ENCODE data around the gene NUP133.

Gene NUP133

GRCh38 chr1:229437443-229437842, 70.7 kb downstream of the NUP133 start:
- no peak overlapping the region for H3K9ac ChIP-seq (ENCODE audit: low read depth in 1 of 2, low read length in 2 of 2)
- H3K9me3 ChIP-seq (ENCODE audit: control insufficient read depth in 2 of 2, low read length in 2 of 2) = no peaks in the 10 kb centered on the region
- peaks cover 10 to 23% of the 10 kb centered on the region in 2 donors for H3K36me3 ChIP-seq (ENCODE audit: control insufficient read depth in 2 of 2, insufficient read depth in 2 of 2, low read length in 2 of 2)
- no peaks in the 10 kb centered on the region for H3K4me1 ChIP-seq (ENCODE audit: control insufficient read depth in 2 of 2, insufficient read depth in 2 of 2, low read length in 2 of 2)
- peaks cover 16 to 24% of the 10 kb centered on the region in 2 donors for H3K27me3 ChIP-seq (ENCODE audit: control insufficient read depth in 2 of 2, insufficient read depth in 2 of 2, low read length in 2 of 2)
- H3K4me3 ChIP-seq (ENCODE audit: low read length in 2 of 2) = no peak overlapping the region
- no peak overlapping the region for H3K27ac ChIP-seq (ENCODE audit: low read depth in 2 of 2, low read length in 2 of 2)

GRCh38 chr1:229436201-229436600, 71.9 kb downstream of the NUP133 start:
- H3K27me3 ChIP-seq (ENCODE audit: control insufficient read depth in 2 of 2, insufficient read depth in 2 of 2, low read length in 2 of 2) = peaks cover 25 to 33% of the 10 kb centered on the region in 2 donors
- H3K36me3 ChIP-seq (ENCODE audit: control insufficient read depth in 2 of 2, insufficient read depth in 2 of 2, low read length in 2 of 2) = peaks cover 3 to 13% of the 10 kb centered on the region in 2 donors
- H3K4me3 ChIP-seq (ENCODE audit: low read length in 2 of 2) = no peak overlapping the region
- H3K27ac ChIP-seq (ENCODE audit: low read depth in 2 of 2, low read length in 2 of 2) = no peak overlapping the region
- H3K9me3 ChIP-seq (ENCODE audit: control insufficient read depth in 2 of 2, low read length in 2 of 2) = no peaks in the 10 kb centered on the region
- H3K4me1 ChIP-seq (ENCODE audit: control insufficient read depth in 2 of 2, insufficient read depth in 2 of 2, low read length in 2 of 2) = peaks cover 0 to 4% of the 10 kb centered on the region in 2 donors
- no peak overlapping the region for H3K9ac ChIP-seq (ENCODE audit: low read depth in 1 of 2, low read length in 2 of 2)

GRCh38 chr1:229434641-229435051, 73.5 kb downstream of the NUP133 start:
- Histone ChIP-seq H3K4me1 (ENCODE audit: control insufficient read depth in 2 of 2, insufficient read depth in 2 of 2, low read length in 2 of 2) (peaks cover 0 to 4% of the 10 kb centered on the region in 2 donors), H3K36me3 (ENCODE audit: control insufficient read depth in 2 of 2, insufficient read depth in 2 of 2, low read length in 2 of 2) (peaks cover 0 to under 1% of the 10 kb centered on the region in 2 donors), H3K9me3 (ENCODE audit: control insufficient read depth in 2 of 2, low read length in 2 of 2) (no peaks in the 10 kb centered on the region), H3K27ac (ENCODE audit: low read depth in 2 of 2, low read length in 2 of 2) (no peak overlapping the region), H3K4me3 (ENCODE audit: low read length in 2 of 2) (no peak overlapping the region), H3K9ac (ENCODE audit: low read depth in 1 of 2, low read length in 2 of 2) (no peak overlapping the region), H3K27me3 (ENCODE audit: control insufficient read depth in 2 of 2, insufficient read depth in 2 of 2, low read length in 2 of 2) (peaks cover 37 to 46% of the 10 kb centered on the region in 2 donors)

- Histone ChIP-seq H3K36me3 (ENCODE audit: control insufficient read depth in 2 of 2, insufficient read depth in 2 of 2, low read length in 2 of 2) (no peaks in the 10 kb centered on the region), H3K27me3 (ENCODE audit: control insufficient read depth in 2 of 2, insufficient read depth in 2 of 2, low read length in 2 of 2) (peaks cover 37 to 49% of the 10 kb centered on the region in 2 donors), H3K4me3 (ENCODE audit: low read length in 2 of 2) (no peak within 1 kb of the TSS), H3K4me1 (ENCODE audit: control insufficient read depth in 2 of 2, insufficient read depth in 2 of 2, low read length in 2 of 2) (peaks cover 0 to 4% of the 10 kb centered on the region in 2 donors), H3K9ac (ENCODE audit: low read depth in 1 of 2, low read length in 2 of 2) (no peak within 1 kb of the TSS), H3K9me3 (ENCODE audit: control insufficient read depth in 2 of 2, low read length in 2 of 2) (no peaks in the 10 kb centered on the region), H3K27ac (ENCODE audit: low read depth in 2 of 2, low read length in 2 of 2) (no peak within 1 kb of the TSS)
These were observed 74.0 kb downstream of the NUP133 start, which contains the start of gene ACTA1 for GRCh38 chr1:229434005-229434640. TSS of gene ACTA1 (minus strand) at chr1:229434094. CDS start at chr1:229433115, 979 bp downstream.

GRCh38 chr1:229433364-229434004, 74.7 kb downstream of the NUP133 start:
- Histone ChIP-seq H3K4me1 (ENCODE audit: control insufficient read depth in 2 of 2, insufficient read depth in 2 of 2, low read length in 2 of 2) (peaks cover 0 to 4% of the 10 kb centered on the region in 2 donors), H3K9me3 (ENCODE audit: control insufficient read depth in 2 of 2, low read length in 2 of 2) (no peaks in the 10 kb centered on the region), H3K9ac (ENCODE audit: low read depth in 1 of 2, low read length in 2 of 2) (no peak overlapping the region), H3K27me3 (ENCODE audit: control insufficient read depth in 2 of 2, insufficient read depth in 2 of 2, low read length in 2 of 2) (peaks cover 37 to 49% of the 10 kb centered on the region in 2 donors), H3K36me3 (ENCODE audit: control insufficient read depth in 2 of 2, insufficient read depth in 2 of 2, low read length in 2 of 2) (no peaks in the 10 kb centered on the region), H3K27ac (ENCODE audit: low read depth in 2 of 2, low read length in 2 of 2) (no peak overlapping the region), H3K4me3 (ENCODE audit: low read length in 2 of 2) (no peak overlapping the region)

- Histone ChIP-seq H3K27me3 (ENCODE audit: control insufficient read depth in 2 of 2, insufficient read depth in 2 of 2, low read length in 2 of 2) (peaks cover 37 to 49% of the 10 kb centered on the region in 2 donors), H3K36me3 (ENCODE audit: control insufficient read depth in 2 of 2, insufficient read depth in 2 of 2, low read length in 2 of 2) (no peaks in the 10 kb centered on the region), H3K9me3 (ENCODE audit: control insufficient read depth in 2 of 2, low read length in 2 of 2) (no peaks in the 10 kb centered on the region), H3K4me1 (ENCODE audit: control insufficient read depth in 2 of 2, insufficient read depth in 2 of 2, low read length in 2 of 2) (peaks cover 0 to 4% of the 10 kb centered on the region in 2 donors), H3K9ac (ENCODE audit: low read depth in 1 of 2, low read length in 2 of 2) (no peak overlapping the region), H3K27ac (ENCODE audit: low read depth in 2 of 2, low read length in 2 of 2) (no peak overlapping the region), H3K4me3 (ENCODE audit: low read length in 2 of 2) (no peak overlapping the region)
These were observed 75.2 kb downstream of the NUP133 start for GRCh38 chr1:229432905-229433304.

- Histone ChIP-seq H3K36me3 (ENCODE audit: control insufficient read depth in 2 of 2, insufficient read depth in 2 of 2, low read length in 2 of 2) (no peaks in the 10 kb centered on the region), H3K4me1 (ENCODE audit: control insufficient read depth in 2 of 2, insufficient read depth in 2 of 2, low read length in 2 of 2) (peaks cover 0 to 4% of the 10 kb centered on the region in 2 donors), H3K27me3 (ENCODE audit: control insufficient read depth in 2 of 2, insufficient read depth in 2 of 2, low read length in 2 of 2) (peaks cover 37 to 49% of the 10 kb centered on the region in 2 donors), H3K9ac (ENCODE audit: low read depth in 1 of 2, low read length in 2 of 2) (no peak overlapping the region), H3K9me3 (ENCODE audit: control insufficient read depth in 2 of 2, low read length in 2 of 2) (no peaks in the 10 kb centered on the region), H3K4me3 (ENCODE audit: low read length in 2 of 2) (no peak overlapping the region), H3K27ac (ENCODE audit: low read depth in 2 of 2, low read length in 2 of 2) (no peak overlapping the region)
These were observed 76.1 kb downstream of the NUP133 start for GRCh38 chr1:229432116-229432461.

- Histone ChIP-seq H3K9ac (ENCODE audit: low read depth in 1 of 2, low read length in 2 of 2) (no peak overlapping the region), H3K27ac (ENCODE audit: low read depth in 2 of 2, low read length in 2 of 2) (no peak overlapping the region), H3K27me3 (ENCODE audit: control insufficient read depth in 2 of 2, insufficient read depth in 2 of 2, low read length in 2 of 2) (peaks cover 37 to 53% of the 10 kb centered on the region in 2 donors), H3K36me3 (ENCODE audit: control insufficient read depth in 2 of 2, insufficient read depth in 2 of 2, low read length in 2 of 2) (no peaks in the 10 kb centered on the region), H3K4me1 (ENCODE audit: control insufficient read depth in 2 of 2, insufficient read depth in 2 of 2, low read length in 2 of 2) (peaks cover 0 to 4% of the 10 kb centered on the region in 2 donors), H3K9me3 (ENCODE audit: control insufficient read depth in 2 of 2, low read length in 2 of 2) (no peaks in the 10 kb centered on the region), H3K4me3 (ENCODE audit: low read length in 2 of 2) (no peak overlapping the region)
These were observed 76.6 kb downstream of the NUP133 start for GRCh38 chr1:229431284-229432115.

GRCh38 chr1:229430761-229431283, 77.3 kb downstream of the NUP133 start:
- Histone ChIP-seq H3K4me3 (ENCODE audit: low read length in 2 of 2) (no peak overlapping the region), H3K9ac (ENCODE audit: low read depth in 1 of 2, low read length in 2 of 2) (no peak overlapping the region), H3K27me3 (ENCODE audit: control insufficient read depth in 2 of 2, insufficient read depth in 2 of 2, low read length in 2 of 2) (peaks cover 37 to 51% of the 10 kb centered on the region in 2 donors), H3K36me3 (ENCODE audit: control insufficient read depth in 2 of 2, insufficient read depth in 2 of 2, low read length in 2 of 2) (no peaks in the 10 kb centered on the region), H3K9me3 (ENCODE audit: control insufficient read depth in 2 of 2, low read length in 2 of 2) (no peaks in the 10 kb centered on the region), H3K27ac (ENCODE audit: low read depth in 2 of 2, low read length in 2 of 2) (no peak overlapping the region), H3K4me1 (ENCODE audit: control insufficient read depth in 2 of 2, insufficient read depth in 2 of 2, low read length in 2 of 2) (peaks cover 0 to 4% of the 10 kb centered on the region in 2 donors)

Data from mucosa of rectum (tissue), 2 donors.